Gastrocnemius medialis (tissue), 4 donors: Measurements from ENCODE around the gene ATP6V0E2. TPM values are rescaled to one million over a fixed set of nuclear protein-coding genes. Genes with fewer than 3 reads are reported as not detected.

Source experiments
- ATAC-seq, 2 donors: fragments of 150-250 bp; one replicate each; pipeline ENCODE4 v1.9.1; 2016
- DNase-seq, 2 donors: peaks; one replicate each; pipeline ENCODE4 v3.0.0-alpha.2; 2019
- H3K27ac ChIP-seq, 4 donors: fragments of 200-600 bp; sonication (generic); 1 replicate in 1 of 4; 2 replicates in 3 of 4; pipeline ENCODE4 v1.5.1; 2016 to 2018; ENCODE audit warnings: mild to moderate bottlenecking in 2 of 4, moderate library complexity in 1 of 4
- H3K27me3 ChIP-seq, 3 donors: fragments of 200-600 bp; sonication (generic) in 2 of 3; 1 replicate in 1 of 3; 2 replicates in 2 of 3; pipeline versions ENCODE4 v1.5.1 to v1.6.0; 2016 to 2019; ENCODE audit warnings: mild to moderate bottlenecking in 1 of 3, moderate library complexity in 1 of 3
- H3K36me3 ChIP-seq, 2 donors: fragments of 200-600 bp; sonication (generic) in 1 of 2; one replicate each; pipeline ENCODE4 v1.5.1; 2017 to 2018
- H3K4me1 ChIP-seq, 2 donors: fragments of 200-600 bp; sonication (generic) in 1 of 2; one replicate each; pipeline ENCODE4 v1.5.1; 2016 to 2017; ENCODE audit warnings: mild to moderate bottlenecking in 2 of 2
- H3K4me3 ChIP-seq, 4 donors: fragments of 200-600 bp; sonication (generic) in 3 of 4; 1 replicate in 1 of 4; 2 replicates in 3 of 4; pipeline ENCODE4 v1.5.1; 2016 to 2019; ENCODE audit warnings: mild to moderate bottlenecking in 2 of 4
- H3K9me3 ChIP-seq, 3 donors: fragments of 200-600 bp; sonication (generic) in 2 of 3; 1 replicate in 1 of 3; 2 replicates in 2 of 3; pipeline ENCODE4 v1.5.1; 2016 to 2019
- POLR2A ChIP-seq, 2 donors: fragments of 450-650 bp; IDR thresholded peaks; one replicate each; pipeline ENCODE4 v1.6.1; 2017; ENCODE audit warnings: antibody characterized with exemption in 2 of 2, mild to moderate bottlenecking in 2 of 2, moderate library complexity in 2 of 2
- in situ Hi-C, 4 donors: fragments of 200-750 bp; cut with MboI; loops; one replicate each; pipeline versions ENCODE4 v1.15.0 to v1.8.0; 2017; ENCODE audit warnings: low sequenced_read_pairs in 4 of 4
- intact Hi-C: fragments of 100-400 bp; cut with DNase I; formaldehyde crosslinking; loops from one replicate; pipeline ENCODE4 v1.15.1; 2023; ENCODE audit warnings: low total_unique reads
- total RNA-seq, 4 donors: library from RNA; depleted of rRNA; stranded (reverse); fragments of >200 nt; gene quantifications; one replicate each; pipeline versions ENCODE4 v1.1.0 to v1.2.3, GENCODE V29; 2016
- TF ChIP-seq, protein P1 (sequence below), 5 experiments: fragments of 450-650 bp in 3 of 5; fragments of 200-600 bp in 2 of 5; sonication (generic) in 2 of 5; IDR thresholded peaks in 4 of 5; conservative IDR thresholded peaks in 1 of 5; 1 replicate in 4 of 5; 2 replicates in 1 of 5; pipeline ENCODE4 v1.5.1; 2016 to 2019; ENCODE audit warnings: antibody characterized with exemption in 5 of 5, mild to moderate bottlenecking in 3 of 5, moderate library complexity in 3 of 5

The ATP6V0E2 gene
- total RNA-seq, 4 donors from 2014 or later: 9.0 to 46.3 (median 12.9) TPM

DNA sequence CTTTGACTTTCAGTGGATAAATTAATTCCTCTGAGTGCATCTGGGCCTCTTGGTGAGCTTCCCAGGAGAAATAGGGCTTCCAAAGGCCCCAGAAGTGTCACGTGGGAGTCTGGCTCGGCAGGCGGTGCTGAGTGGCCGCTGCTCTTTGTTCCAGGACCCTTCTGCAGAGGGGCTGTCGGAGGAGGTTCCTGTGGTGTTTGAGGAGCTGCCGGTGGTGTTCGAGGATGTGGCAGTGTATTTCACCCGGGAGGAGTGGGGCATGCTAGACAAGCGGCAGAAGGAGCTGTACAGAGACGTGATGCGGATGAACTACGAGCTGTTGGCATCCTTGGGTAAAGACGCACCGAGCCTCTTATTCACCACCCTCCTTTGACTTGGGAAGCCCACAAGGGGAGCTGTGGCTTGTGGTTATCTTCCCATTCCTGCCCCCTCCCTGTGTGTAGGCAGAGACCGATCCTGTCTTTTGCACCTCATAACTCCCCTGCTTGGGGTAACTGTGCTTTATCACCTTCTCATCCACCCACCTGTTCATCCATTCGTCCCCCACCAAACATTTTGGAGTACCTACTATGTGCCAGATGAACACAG lies 23.7 kb upstream of the ATP6V0E2 start:
- ATAC-seq: no peak
- no peak for DNase-seq
- H3K4me1 ChIP-seq: no peaks in the 10 kb centered on the region
- H3K27ac ChIP-seq: no peak overlapping the region
- intact Hi-C loops (no loop called here), in situ Hi-C loops (no loop called here)
- H3K36me3 ChIP-seq: peaks cover 0 to 37% of the 10 kb centered on the region in 2 donors
- no peaks in the 10 kb centered on the region for H3K9me3 ChIP-seq
- no peaks in the 10 kb centered on the region for H3K27me3 ChIP-seq
- H3K4me3 ChIP-seq: no peak overlapping the region
- TF ChIP-seq POLR2A (IDR thresholded peaks at IDR 0.05): no peak
- TF ChIP-seq, protein P1, sequence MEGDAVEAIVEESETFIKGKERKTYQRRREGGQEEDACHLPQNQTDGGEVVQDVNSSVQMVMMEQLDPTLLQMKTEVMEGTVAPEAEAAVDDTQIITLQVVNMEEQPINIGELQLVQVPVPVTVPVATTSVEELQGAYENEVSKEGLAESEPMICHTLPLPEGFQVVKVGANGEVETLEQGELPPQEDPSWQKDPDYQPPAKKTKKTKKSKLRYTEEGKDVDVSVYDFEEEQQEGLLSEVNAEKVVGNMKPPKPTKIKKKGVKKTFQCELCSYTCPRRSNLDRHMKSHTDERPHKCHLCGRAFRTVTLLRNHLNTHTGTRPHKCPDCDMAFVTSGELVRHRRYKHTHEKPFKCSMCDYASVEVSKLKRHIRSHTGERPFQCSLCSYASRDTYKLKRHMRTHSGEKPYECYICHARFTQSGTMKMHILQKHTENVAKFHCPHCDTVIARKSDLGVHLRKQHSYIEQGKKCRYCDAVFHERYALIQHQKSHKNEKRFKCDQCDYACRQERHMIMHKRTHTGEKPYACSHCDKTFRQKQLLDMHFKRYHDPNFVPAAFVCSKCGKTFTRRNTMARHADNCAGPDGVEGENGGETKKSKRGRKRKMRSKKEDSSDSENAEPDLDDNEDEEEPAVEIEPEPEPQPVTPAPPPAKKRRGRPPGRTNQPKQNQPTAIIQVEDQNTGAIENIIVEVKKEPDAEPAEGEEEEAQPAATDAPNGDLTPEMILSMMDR (IDR thresholded peaks at IDR 0.05 in 4 of 5, conservative IDR thresholded peaks at IDR 0.05 in 1 of 5): no peak

DNA sequence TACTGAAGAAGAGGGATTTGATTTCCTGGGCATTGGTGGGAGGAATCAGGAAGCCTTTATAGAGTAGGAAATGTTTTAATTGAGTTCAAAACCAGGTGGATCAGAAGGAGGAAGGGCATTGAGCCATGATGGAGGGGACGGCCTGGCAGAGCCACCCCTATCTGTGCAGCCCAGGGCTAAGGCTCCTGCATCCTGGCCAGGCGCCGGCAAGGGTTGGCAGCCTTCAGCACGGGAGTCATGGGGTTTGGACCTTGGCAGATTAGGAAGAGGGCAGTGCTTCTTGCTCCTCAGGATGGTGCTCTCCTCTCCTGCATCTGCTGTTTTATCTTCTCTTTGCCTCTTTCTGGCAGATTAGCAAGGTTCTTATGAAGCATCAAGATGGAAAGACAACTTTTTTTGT lies 23.1 kb upstream of the ATP6V0E2 start:
- H3K36me3 ChIP-seq: peaks cover 0 to 37% of the 10 kb centered on the region in 2 donors
- no peak for DNase-seq
- H3K9me3 ChIP-seq: no peaks in the 10 kb centered on the region
- in situ Hi-C loops: no loop called here
- intact Hi-C loops: no loop called here
- no peaks in the 10 kb centered on the region for H3K27me3 ChIP-seq
- H3K4me1 ChIP-seq: no peaks in the 10 kb centered on the region
- no peak overlapping the region for H3K27ac ChIP-seq
- no peak for ATAC-seq
- no peak for TF ChIP-seq POLR2A (IDR thresholded peaks at IDR 0.05)
- TF ChIP-seq, protein P1 (IDR thresholded peaks at IDR 0.05 in 4 of 5, conservative IDR thresholded peaks at IDR 0.05 in 1 of 5): no peak
- H3K4me3 ChIP-seq: no peak overlapping the region

DNA sequence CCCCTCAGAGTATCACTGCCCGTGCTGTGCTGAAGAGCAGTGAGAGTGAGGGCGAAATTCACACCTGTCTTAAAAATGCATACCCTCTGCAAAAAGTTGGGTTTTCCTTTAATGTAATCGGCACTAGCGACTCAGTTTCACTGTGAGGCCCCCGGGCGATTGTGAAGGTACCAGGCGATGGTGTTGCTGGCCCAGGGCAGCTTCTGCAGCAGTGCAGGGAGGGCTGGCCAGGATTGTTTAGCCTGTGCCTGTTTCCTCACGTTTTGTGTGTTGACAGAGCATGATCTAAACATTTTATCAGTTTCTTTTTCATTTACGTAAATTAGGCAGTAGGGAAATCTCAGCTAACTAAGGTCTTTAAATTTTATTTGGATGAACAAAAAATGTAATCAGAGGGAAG lies 22.3 kb upstream of the ATP6V0E2 start:
- H3K4me3 ChIP-seq: no peak overlapping the region
- H3K9me3 ChIP-seq: no peaks in the 10 kb centered on the region
- H3K4me1 ChIP-seq: no peaks in the 10 kb centered on the region
- ATAC-seq (no peak), DNase-seq (no peak)
- intact Hi-C loops (no loop called here), in situ Hi-C loops (no loop called here)
- no peaks in the 10 kb centered on the region for H3K27me3 ChIP-seq
- H3K36me3 ChIP-seq: peaks cover 0 to 34% of the 10 kb centered on the region in 2 donors
- TF ChIP-seq POLR2A (IDR thresholded peaks at IDR 0.05): no peak
- TF ChIP-seq, protein P1 (IDR thresholded peaks at IDR 0.05 in 4 of 5, conservative IDR thresholded peaks at IDR 0.05 in 1 of 5): no peak
- no peak overlapping the region for H3K27ac ChIP-seq

DNA sequence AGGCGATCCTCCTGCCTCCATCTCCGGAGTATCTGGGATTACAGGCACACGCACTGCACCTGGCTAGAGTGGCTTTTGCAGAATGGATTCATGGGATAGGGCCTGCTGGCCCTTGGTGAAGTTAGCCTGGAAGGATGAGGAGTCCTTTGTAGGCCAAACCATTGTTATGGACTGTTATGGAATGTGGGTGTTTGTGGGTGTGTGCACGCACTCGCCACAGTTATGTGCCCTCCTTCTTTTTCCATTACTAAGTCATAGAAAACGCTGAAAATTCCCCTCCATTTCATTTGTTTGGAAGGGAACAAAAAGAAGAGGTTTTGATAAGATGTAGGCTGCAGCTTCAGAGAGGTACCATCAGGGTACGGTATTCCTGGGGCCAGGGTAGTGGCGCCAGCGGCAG lies 20.6 kb upstream of the ATP6V0E2 start:
- no peak overlapping the region for H3K4me3 ChIP-seq
- intact Hi-C loops: no loop called here
- no peak for DNase-seq
- H3K27ac ChIP-seq: no peak overlapping the region
- peaks cover 0 to 22% of the 10 kb centered on the region in 2 donors for H3K36me3 ChIP-seq
- no peaks in the 10 kb centered on the region for H3K27me3 ChIP-seq
- no peaks in the 10 kb centered on the region for H3K4me1 ChIP-seq
- in situ Hi-C loops: no loop called here
- no peaks in the 10 kb centered on the region for H3K9me3 ChIP-seq
- TF ChIP-seq, protein P1 (IDR thresholded peaks at IDR 0.05 in 4 of 5, conservative IDR thresholded peaks at IDR 0.05 in 1 of 5): no peak
- no peak for TF ChIP-seq POLR2A (IDR thresholded peaks at IDR 0.05)
- ATAC-seq: no peak
